Stimulated activated naive CD4-positive, alpha-beta T cell (primary cell): ENCODE results near the gene NDUFV3.
"Not testable (repeated sequence)": the region's sequence is repeated elsewhere in the genome, so short reads cannot be mapped to it uniquely, and the experiment has no call there.

ENCODE experiments used
- DNase-seq, 6 experiments: peaks; one replicate each; lab custom pipeline; 2025; lab: John Stamatoyannopoulos, UW

The NDUFV3 gene

DNA sequence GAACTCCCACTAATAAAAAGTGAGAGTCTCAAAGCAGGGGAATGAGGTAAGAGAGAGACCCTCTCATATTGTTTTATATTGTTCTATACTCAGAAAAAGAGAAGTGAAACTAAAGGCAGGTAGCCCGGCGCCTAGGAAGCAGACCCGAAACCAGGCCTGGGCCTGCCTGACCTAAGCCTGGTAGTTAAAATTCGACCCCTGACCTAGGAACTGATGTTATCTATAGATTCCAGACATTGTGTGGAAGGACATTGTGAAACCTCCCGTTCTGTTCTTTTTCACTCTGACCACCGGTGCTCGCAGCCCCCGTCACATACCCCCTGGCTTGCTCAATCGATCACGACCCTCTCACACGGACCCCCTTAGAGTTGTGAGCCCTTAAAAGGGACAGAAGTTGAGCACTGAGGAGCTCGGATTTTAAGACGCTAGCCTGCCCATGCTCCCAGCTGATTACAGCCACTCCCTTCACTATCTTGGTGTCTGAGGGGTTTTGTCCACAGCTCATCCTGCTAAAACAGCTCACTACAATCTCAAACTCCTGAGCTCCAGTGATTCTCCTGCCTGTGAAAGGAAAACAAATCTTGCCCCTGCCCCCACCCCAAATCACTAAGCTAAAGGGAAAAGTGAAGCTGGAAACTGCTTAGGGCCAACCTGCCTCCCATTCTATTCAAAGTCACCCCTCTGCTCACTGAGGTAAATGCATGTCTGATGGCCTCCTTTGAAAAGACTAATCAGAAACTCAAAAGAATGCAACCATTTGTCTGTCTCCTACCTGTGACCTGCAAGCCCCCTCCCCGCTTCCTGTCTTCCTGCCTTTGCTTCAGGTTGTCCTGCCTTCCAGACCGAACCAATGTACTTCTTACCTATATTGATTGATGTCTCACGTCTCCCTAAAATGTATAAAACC is 44.2 kb downstream of the NDUFV3 start:
- DNase-seq = not testable (repeated sequence)

DNA sequence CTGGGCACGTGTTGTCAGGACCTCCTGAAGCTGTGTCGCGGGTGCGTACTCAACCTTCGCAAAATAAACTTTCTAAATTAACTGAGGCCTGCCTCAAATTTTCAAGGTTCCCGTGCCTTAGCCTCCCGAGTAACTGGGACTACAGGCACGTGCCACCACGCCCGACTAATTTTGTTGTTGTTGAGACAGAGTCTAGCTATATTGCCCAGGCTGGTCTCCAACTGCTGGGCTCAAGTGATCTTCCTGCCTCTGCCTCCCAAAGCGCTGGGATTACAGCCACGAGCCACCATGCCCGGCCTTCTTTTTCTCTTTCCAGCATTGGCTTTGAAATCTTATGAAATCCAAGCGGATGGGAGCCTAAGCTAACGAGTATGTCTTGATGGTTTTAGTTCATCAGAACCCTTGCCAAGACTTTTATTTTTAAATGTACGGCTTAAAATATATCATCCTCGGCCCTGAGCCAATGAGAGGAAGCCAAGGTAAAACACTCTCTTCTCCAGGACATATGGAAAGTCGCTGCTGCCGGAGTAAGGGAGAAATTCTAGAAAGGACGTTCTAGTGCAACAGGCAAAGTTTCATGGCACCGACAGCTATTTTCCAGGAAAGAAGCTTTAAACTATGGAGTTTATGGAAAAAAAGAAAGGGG is 45.0 kb downstream of the NDUFV3 start:
- no peak for DNase-seq

DNA sequence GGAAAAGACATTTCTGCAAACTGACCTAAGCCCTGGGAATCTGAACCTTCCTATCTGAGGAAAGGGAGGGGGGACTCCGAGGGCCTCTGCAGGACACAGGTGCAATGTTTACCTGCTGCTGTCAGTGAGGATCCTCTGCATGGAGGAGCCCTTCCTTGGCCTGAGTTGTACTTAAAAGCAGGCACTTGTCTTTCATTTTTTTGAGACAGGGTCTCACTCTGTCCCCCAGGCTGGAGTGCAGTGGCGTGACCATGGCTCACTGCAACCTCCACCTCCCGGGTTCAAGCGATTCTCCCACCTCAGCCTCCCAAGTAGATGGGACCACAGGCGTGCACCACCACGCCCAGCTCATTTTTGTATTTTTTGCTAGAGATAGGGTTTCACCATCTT is 45.5 kb downstream of the NDUFV3 start:
- DNase-seq = not testable (repeated sequence)

DNA sequence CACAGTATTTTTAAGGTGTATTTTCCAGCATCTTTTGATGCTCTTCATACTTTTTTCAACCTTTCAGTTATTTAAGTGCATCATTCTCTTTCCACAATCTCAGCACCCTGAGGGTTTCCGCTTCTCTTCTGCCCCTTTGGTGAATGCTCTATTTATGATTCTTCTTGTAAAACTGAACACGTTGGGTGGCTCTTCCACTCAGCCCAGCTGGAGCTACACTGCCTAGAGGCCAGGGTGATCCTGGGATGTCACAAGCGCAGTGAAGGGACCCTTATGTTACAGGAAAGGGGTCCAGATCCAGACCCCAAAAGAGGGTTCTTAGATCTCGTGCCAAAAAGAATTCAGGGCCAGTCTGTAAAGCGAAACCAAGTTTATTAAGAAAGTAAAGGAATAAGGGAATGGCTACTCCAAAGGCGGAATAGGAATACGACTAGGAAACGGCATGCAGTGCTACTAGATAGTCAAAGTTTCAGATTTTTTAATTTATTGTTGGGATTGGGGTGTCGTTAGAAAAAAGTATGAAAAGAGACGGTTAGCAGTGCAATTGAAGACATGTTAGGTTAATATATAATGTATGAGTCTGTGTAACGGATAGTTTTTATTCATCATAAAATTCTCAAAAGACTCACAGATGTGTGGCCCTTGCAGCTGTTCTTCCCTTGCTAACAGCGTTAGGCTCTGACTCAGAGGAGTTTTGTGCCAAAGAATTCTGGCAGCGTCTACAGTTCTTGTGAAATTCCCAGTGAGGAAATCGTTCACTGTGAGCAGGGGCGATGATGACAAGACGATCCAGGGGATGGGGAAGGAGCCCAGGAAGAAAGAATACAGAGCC is 46.7 kb downstream of the NDUFV3 start:
- no peak for DNase-seq

DNA sequence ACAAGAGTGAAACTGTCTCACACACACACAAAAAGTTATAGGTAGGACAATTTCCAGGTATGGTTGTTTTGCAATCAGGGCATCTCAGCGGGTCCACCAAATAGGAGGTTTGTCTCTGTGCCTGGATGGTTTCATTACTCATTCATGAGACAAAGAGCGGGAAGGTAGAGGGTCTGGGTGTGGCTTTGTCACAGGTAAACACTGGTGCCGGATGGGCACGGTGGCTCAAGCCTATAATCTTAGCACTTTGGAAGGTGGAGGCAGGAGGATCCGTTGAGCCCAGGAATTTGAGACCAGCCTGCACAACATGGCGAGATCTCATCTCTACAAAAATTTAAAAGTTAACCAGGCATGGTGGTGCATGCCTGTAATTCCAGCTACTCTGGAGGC is 48.6 kb downstream of the NDUFV3 start:
- no peak for DNase-seq

DNA sequence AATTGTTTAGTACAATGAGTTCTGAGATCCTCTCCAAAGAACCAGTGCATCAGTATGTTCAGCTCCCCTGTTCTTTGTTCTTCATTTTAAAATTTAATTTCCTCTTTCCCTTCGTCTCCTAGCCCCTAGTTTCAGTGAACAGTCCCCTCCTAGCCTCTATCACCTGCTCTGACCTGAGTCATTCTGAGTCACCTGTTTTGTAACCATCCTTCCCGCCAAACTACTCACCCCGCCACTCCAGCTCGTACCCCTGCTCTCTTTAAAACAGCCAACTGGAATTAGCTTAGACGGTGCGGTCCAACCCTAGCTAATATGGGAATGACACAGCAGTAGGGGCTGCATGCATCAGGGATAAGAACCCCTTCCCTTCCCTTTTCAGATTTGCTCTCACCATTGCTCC is 49.1 kb downstream of the NDUFV3 start:
- no peak for DNase-seq

DNA sequence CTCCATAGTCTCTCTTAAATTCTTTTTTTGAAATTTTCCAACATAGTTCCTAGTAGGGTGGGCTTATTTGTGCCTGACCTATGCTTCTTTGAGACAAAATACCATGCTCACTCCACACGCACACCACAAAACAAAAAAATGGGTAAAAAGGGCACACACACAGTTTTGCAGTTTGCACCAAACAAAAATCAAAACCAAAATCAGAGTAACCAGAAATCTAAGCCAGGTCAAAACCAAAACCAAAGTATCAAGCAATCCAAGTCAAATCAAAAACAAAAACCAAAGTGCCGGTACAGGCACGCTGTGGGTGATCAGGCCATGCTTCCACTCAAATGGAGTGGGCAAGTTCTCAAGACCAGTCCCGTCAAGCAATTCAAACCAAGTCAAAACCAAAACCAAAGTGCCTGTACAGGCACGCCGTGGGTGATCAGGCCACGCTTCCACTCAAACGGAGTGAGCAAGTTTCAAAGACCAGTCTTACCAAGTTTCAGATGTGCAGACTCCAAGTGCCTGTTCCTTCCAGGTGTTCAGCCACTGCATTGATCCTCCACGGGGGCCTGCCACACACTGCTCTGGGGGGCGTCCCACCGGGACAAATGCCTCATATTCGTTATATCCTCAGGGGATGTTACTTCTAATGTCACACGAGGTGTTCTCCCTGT is 56.1 kb downstream of the NDUFV3 start:
- not testable (repeated sequence) for DNase-seq

DNA sequence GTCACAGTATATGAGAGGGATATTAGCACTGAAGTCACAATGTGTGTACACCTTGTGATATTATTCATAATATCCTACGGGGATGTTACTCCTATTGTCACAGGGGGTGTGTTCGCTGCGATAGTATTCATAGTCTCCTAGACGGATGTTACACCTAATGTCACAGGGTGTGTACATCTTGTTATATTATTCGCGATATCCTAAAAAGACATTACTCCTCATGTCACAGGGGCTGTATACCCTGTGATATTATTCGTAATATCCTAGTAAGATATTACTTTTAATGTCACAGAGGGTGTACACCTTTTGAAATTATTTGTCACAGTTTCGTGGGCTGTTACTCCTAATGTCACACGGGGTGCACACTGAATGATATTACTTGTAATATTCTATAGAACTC is 58.1 kb downstream of the NDUFV3 start:
- DNase-seq = not testable (repeated sequence)

DNA sequence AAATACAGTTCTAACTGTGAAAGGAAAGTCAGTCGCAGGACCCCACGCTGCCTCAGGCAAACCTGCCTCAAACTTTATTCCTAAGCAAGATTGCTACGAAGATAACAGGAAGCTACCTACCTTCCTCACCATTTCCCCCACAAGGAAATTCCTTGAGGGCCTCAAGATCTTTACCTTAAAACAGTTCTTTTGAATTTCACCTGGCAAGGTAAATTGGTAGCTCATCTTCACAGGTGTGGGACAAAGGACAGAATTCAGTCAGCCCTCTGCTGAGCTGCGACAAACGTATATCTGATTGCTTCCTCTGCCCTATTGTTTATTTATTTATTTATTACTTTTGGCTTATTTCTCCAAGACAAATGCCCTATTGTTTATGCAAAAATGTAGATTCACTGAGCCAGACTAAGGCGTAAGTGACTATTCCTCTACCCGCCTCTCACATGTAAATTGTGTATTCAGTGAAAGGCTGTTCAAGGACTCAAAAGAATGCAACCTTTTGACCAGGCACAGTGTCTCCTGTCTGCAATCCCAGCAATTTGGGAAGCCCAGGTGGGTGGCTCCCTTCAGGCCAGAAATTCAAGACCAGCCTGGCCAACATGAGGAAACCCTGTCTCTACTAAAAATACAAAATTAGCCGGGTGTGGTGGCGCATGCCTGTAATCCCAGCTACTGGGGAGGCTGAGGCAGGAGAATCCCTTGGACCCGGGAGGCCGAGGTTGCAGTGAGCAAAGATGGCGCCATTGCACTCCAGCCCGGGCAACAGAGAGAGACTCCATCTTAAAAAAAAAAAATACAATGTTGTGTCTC is 63.9 kb downstream of the NDUFV3 start:
- peak in 3 of 6 experiments; percentile 28 to 46 (median 43) for DNase-seq

DNA sequence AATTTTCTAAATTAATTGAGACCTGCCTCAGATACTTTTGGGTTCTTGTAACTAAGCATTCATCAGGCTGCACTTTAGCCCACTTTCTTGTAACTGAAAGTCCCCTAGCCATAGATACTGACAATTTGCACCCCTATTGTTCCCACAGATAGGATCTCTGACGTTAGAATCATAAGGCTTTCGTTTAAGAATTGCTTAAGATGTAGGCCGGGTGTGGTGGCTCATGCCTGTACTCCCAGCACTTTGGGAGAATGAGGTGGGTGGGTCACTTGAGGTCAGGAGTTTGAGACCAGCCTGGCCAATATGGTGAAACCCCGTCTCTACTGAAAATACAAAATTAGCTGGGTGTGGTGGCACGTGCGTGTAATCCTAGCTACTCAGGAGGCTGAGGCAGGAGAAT is 65.0 kb downstream of the NDUFV3 start:
- DNase-seq = not testable (repeated sequence)

DNA sequence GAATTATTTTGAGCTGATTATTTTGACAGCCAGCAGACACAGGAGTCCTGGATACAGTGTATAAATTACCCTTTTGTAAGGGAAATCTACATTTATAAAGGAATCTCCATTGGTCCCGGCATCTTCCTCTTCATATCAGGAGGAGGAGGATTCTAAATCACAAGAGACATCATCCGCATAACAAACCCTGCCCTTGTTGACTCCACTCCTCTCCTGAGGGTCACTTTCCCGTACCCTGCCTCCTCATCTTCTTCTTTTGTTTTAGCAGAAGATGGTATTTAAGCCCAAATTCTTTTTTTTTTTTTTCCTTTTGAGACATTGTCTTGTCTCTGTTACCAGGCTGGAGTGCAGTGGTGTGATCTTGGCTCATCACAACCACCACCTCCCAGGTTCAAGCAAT is 66.6 kb downstream of the NDUFV3 start:
- no peak for DNase-seq

DNA sequence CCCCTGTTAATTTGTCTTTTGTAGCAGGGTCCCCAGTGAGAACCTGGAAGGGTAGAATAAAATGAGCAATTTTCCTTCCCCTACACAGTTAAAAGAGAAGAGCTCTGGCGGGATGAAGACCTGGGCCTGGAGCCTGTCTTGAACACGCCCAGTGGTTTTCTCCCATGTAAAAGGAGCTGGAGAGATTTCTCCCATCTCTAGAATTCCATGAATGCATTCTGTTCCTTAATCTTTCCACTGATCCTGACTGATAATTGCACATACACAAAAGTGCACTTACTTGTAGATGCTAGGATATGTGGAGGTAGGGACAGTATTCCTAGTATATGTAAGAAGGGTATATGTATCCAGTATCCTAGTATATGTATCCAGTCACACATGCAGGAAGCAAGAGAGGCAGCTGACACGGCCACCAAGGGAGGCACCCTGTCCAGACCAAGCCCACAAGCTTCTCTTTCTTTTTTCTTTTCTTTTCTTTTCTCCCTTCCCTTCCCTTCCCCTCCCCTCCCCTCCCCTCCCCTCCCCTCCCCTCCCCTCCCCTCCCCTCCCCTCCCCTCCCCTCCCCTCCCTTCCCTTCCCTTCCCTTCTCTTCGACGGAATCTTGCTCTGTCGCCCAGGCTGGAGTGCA is 69.4 kb downstream of the NDUFV3 start:
- no peak for DNase-seq
